GM21737 (cell line): Measurements from ENCODE around the gene SCGN.

Experiments
- ATAC-seq: cut with Tn5 transposase; IDR thresholded peaks from one replicate; pipeline ENCODE4 v1.9.1; 2021; ENCODE audit warnings: mild to moderate bottlenecking, moderate library complexity; ENCODE audit not compliant: unreplicated experiment

Gene SCGN

DNA sequence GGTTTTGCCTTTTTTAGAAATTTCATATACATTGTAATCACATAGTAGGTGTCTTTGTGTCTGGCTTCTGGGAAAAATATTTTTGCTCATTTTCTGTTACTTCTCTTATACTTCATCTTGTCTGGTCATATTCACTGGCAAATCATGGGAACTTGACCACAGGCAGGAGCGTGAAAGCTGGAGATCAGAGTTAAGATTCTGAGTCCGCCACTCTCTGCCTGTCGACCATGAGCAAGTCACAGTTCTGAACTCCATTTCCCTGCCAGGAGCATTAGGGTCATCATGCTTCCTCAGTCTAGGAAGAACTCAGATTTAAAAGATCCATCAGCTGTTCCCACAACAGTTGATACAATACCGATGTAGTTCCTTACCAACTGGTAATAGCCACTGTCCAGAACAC, 12.4 kb upstream of the SCGN start:
- ATAC-seq: no peak

DNA sequence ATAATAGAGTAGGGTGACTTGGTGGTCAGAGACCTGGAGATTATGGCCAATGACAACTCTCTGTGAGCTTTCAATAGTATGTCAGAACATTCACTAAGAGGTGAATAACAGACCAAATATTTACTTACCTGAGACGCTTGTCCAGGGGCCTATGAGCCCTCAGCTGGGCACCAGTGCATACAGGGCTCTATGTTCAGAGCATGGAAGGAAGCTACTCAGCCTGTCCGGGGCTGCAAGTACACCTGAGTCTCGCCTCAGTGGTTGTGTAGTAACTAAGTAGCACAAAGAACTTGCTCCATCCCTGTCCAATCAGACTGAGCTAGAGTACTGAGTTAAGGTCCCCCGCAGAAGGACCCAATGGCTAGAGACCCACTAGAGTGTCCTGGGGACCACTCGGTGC, 11.6 kb upstream of the SCGN start:
- ATAC-seq: no peak

DNA sequence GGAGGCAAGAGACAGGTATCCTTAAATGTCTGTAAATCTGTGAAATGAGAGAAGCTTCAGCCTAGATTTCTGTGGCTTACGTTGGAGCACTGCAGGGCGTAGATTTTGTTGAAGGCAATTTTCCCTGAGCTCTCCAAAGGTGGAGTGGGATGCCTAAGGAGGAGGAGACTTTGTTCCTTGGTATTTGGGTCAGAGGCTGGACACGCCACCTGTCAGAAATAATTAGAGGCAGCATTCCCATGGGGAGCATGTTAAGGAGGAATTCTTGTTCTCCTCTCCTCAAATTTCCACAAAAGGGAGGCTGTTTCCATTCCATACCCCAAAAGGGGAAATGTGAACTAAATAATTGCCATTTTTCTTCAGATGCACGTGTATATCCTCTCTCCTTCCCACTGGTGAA, 11.1 kb upstream of the SCGN start:
- ATAC-seq: no peak

DNA sequence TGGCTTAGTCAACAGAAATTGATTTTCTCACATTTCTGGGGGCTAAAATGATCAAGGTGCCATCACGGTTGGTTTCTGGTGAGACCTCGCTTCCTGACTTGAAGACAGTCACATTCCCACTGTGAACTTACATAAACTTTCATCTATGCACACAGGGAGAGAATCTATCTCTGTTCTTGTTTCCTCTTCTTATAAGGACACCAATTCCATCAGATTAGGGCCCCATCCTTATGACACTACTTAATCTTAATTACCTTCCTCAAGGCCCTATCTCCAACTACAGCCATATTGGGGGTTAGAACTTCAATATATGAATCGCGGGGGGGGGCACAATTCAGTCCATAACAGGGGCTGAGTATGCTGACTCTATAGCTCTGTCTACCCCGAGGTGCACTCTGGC, 10.6 kb upstream of the SCGN start:
- ATAC-seq: no peak

DNA sequence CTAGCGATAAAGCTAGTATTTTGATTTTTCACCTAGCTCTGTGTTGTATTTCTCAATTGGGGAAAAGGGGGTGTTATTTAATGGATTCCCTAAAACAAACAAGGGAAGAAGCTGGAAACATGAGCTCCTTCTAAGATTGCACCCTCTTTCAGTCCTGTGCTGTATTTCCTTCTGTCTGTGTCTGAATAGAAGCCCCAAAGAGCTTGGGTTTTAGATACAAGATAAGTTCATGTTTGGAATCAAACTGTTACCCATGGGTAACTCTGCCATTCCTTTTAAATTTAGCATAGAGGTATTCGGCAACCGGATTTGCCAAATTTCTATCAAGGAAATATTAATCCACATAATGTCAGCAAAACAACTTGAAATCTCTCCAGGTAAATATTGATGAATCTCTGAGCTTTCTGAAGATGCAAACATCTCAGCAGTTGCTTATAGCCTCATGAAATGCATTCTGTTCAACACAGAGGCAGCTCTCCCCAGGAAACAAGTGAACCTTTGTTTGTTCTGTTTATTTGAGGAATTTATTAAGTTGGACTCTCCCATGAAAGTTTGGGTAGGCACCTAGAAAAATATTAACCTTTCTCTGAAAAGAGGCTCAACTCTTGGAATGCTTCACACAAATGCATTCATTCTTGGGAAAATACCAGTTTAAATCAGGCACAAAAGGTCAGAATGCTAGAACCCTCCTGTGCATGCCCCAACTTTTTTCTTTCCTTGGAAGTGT, 9.9 kb upstream of the SCGN start:
- no peak for ATAC-seq

GRCh38 chr6:25642667-25643328, 9.2 kb upstream of the SCGN start:
- no peak for ATAC-seq

- no peak for ATAC-seq
These were observed 6.1 kb upstream of the SCGN start for GRCh38 chr6:25645916-25646315.

DNA sequence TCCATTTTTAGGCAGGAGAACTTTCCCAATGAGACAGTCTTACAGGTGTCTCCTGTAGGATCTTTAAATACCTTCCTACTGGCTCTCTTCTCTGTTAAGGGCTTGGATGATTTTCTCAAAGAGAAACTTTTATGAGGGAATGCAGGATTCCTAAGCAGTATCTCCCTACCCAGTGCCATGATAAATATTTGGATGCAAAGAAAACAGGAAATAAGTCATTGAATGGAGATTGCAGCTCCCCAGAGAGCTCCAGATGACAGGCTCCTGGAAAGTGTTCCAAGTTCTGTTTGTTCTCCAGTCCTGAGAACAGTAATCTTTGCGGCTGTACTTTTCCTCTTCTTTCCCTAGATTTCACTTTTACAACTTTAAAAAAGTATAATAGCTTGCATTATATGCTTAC, 2.4 kb upstream of the SCGN start:
- ATAC-seq: no peak

DNA sequence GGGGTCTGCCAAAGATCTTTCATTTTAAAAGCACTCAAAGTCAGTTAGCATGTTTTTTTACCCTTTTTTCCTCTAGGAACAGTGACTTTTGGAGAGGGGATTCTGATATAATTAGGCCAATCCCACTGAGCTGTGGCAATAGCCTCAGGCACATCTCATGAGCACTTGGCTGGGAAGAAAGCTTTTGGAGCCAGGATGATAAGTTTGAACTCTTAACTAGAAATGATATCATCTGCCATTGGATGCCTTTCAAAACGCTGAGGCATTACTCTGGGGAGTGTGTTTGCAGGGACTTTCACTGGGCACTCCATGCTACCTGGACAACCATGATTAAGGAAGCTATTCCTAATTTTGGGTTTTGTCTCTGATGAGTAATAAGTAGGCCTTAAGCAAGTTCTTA, 3.7 kb downstream of the SCGN start:
- no peak for ATAC-seq

GRCh38 chr6:25659633-25660368, 7.8 kb downstream of the SCGN start:
- ATAC-seq: no peak

GRCh38 chr6:25660512-25660911, 8.5 kb downstream of the SCGN start:
- no peak for ATAC-seq

DNA sequence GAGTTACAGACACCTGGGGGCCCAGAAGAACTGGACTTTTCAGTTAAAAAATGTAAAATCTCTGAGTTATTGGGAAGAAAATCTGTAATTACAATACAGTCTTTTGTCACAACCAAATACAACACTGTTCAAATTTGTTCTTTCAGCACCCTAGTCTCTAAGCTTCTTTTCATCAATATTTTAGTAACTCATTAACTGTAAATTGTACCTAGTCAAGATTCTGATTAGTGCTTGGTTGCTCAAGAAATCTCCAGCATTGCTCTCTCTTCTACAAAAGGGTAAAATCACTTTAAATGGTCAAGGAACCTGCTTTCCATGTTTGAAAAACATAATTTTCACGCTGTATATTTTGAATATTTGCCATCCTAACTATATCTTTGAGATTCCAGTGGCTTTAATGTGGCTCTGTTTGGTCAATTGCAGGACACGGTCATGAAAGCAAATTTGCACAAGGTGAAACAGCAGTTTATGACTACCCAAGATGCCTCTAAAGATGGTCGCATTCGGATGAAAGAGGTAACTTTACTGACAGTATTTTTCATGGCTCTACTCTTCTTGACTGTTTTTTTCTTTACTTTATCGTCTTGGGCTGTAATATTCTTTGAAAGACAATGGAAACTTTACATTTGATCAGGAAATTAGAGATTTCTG, 9.2 kb downstream of the SCGN start:
- ATAC-seq: no peak

GRCh38 chr6:25665455-25665854, 13.4 kb downstream of the SCGN start:
- no peak for ATAC-seq

GRCh38 chr6:25669413-25669812, 17.4 kb downstream of the SCGN start:
- ATAC-seq: no peak

GRCh38 chr6:25670208-25670607, 18.2 kb downstream of the SCGN start:
- no peak for ATAC-seq

- ATAC-seq: no peak
These were observed 18.9 kb downstream of the SCGN start for GRCh38 chr6:25670793-25671513.

- ATAC-seq: no peak
These were observed 19.6 kb downstream of the SCGN start for GRCh38 chr6:25671652-25672051.

DNA sequence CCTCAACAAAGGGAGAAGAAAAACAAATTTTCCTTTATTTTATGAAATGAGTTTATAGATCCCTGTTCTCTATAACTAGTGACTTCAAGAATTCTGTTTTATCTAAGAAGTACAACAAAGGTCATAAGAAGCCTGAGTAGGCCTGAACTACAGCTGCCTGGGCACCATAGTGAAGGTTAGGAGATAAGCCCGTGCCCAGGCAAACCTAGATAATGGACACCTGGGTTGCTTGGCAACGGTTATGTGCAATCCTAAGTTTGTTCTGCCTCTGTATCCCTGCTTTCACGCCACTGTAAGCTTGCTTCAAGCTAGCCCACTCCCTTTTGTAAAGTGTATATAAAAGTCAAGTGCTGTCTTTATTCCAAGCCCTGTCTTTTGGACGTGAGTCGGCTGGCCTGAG, 23.2 kb downstream of the SCGN start:
- no peak for ATAC-seq

GRCh38 chr6:25676775-25677174, 24.8 kb downstream of the SCGN start:
- ATAC-seq: no peak

GRCh38 chr6:25681848-25682247, 29.8 kb downstream of the SCGN start:
- no peak for ATAC-seq

GRCh38 chr6:25682324-25682723, 30.3 kb downstream of the SCGN start:
- no peak for ATAC-seq
